Mesothelial cell of epicardium (in vitro differentiated cells): ENCODE results near the gene INO80D. TPM values are rescaled to one million over a fixed set of nuclear protein-coding genes. Genes with fewer than 3 reads are reported as not detected.

Experiments
- DNase-seq, 2 experiments: peaks; one replicate each; pipeline ENCODE4 v3.0.0; 2021; ENCODE audit warnings: low spot score in 2 of 2; ENCODE audit not compliant: unreplicated experiment in 2 of 2
- H3K27ac Mint-ChIP-seq: 2 replicates; pipeline ENCODE4 v1.8.0; 2021; ENCODE audit warnings: mixed read lengths
- H3K27me3 Mint-ChIP-seq: 2 replicates; pipeline ENCODE4 v1.8.0; 2021; ENCODE audit warnings: low read depth, mixed read lengths
- H3K36me3 Mint-ChIP-seq: 2 replicates; pipeline ENCODE4 v1.8.0; 2021; ENCODE audit warnings: mixed read lengths
- H3K4me1 Mint-ChIP-seq: 2 replicates; pipeline ENCODE4 v1.8.0; 2021; ENCODE audit warnings: mixed read lengths
- H3K4me3 Mint-ChIP-seq: 2 replicates; pipeline ENCODE4 v1.8.0; 2021; ENCODE audit warnings: mild to moderate bottlenecking, moderate library complexity, mixed read lengths
- H3K9me3 Mint-ChIP-seq: 2 replicates; pipeline ENCODE4 v1.8.0; 2021; ENCODE audit warnings: mixed read lengths
- total RNA-seq: library from RNA; stranded (reverse); gene quantifications from 3 replicates; pipeline ENCODE4 v1.2.1, GENCODE V29; 2021
- TF ChIP-seq, protein P1 (sequence below): fragments of 200-600 bp; sonication (generic); IDR thresholded peaks from one replicate; pipeline ENCODE4 v1.5.0; 2021; ENCODE audit warnings: antibody characterized with exemption; ENCODE audit not compliant: unreplicated experiment

INO80D gene
- total RNA-seq, 1 donor from 2014 or later = 21.7 TPM

DNA sequence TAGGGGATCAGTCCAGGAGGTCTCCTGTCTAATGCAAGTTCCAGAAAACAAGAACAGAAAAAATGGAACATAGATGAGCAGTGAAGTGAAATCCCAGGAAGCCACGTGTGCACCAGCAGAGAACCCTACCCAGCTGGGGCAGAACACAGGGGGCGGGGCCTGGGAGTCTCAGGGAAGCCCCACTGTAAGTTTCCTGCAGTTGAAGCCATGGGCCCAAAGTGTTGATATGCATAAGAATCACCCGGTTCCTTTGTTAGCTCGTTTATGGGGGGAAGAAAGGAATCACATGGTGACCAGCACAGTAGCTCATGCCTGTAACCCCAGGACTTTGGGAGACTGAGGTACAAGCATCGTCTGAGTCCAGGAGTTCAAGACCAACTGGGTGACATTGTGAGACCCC lies 131.3 kb downstream of the INO80D start:
- TF ChIP-seq, protein P1, sequence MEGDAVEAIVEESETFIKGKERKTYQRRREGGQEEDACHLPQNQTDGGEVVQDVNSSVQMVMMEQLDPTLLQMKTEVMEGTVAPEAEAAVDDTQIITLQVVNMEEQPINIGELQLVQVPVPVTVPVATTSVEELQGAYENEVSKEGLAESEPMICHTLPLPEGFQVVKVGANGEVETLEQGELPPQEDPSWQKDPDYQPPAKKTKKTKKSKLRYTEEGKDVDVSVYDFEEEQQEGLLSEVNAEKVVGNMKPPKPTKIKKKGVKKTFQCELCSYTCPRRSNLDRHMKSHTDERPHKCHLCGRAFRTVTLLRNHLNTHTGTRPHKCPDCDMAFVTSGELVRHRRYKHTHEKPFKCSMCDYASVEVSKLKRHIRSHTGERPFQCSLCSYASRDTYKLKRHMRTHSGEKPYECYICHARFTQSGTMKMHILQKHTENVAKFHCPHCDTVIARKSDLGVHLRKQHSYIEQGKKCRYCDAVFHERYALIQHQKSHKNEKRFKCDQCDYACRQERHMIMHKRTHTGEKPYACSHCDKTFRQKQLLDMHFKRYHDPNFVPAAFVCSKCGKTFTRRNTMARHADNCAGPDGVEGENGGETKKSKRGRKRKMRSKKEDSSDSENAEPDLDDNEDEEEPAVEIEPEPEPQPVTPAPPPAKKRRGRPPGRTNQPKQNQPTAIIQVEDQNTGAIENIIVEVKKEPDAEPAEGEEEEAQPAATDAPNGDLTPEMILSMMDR = no peak
- H3K36me3 Mint-ChIP-seq = no peaks in the 10 kb centered on the region
- no peaks in the 10 kb centered on the region for H3K4me1 Mint-ChIP-seq

GRCh38 chr2:205952282-205952681 lies 133.7 kb downstream of the INO80D start:
- no peak overlapping the region for H3K27ac Mint-ChIP-seq
- no peak overlapping the region for H3K4me3 Mint-ChIP-seq
- H3K4me1 Mint-ChIP-seq = peaks cover 8% of the 10 kb centered on the region
- no peak for DNase-seq
- TF ChIP-seq, protein P1 = no peak
- H3K36me3 Mint-ChIP-seq = no peaks in the 10 kb centered on the region
- H3K9me3 Mint-ChIP-seq = peaks cover 22% of the 10 kb centered on the region
- peaks cover 2% of the 10 kb centered on the region for H3K27me3 Mint-ChIP-seq

More for the DNA sequence above, 131.3 kb downstream of the INO80D start:
- no peak overlapping the region for H3K4me3 Mint-ChIP-seq
- no peak overlapping the region for H3K27ac Mint-ChIP-seq
- DNase-seq = no peak
- peaks cover 2% of the 10 kb centered on the region for H3K27me3 Mint-ChIP-seq
- H3K9me3 Mint-ChIP-seq = peaks cover 22% of the 10 kb centered on the region

DNA sequence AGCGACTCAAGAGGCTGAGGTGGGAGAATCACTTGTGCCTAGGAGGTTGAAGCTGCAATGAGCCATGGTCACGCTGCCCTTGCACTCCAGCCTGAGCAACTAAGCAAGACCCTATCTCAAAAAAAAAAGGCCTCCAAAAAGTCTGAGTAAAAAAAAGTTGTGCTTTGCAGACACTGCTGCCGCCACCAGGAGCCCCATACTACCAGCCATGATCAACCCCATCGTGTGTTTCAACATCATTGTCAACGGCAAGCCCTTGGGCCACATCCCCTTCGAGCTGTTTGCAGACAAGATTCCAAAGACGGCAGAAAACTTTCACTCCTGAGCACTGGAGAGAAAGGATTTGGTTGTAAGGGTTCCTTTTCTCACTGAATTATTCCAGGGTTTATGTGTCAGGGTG lies 137.1 kb downstream of the INO80D start:
- DNase-seq = no peak
- H3K27me3 Mint-ChIP-seq = peaks cover 6% of the 10 kb centered on the region
- peaks cover 22% of the 10 kb centered on the region for H3K9me3 Mint-ChIP-seq
- H3K4me3 Mint-ChIP-seq = no peak overlapping the region
- H3K27ac Mint-ChIP-seq = no peak overlapping the region
- H3K4me1 Mint-ChIP-seq = peaks cover 8% of the 10 kb centered on the region
- TF ChIP-seq, protein P1 = no peak
- H3K36me3 Mint-ChIP-seq = no peaks in the 10 kb centered on the region

DNA sequence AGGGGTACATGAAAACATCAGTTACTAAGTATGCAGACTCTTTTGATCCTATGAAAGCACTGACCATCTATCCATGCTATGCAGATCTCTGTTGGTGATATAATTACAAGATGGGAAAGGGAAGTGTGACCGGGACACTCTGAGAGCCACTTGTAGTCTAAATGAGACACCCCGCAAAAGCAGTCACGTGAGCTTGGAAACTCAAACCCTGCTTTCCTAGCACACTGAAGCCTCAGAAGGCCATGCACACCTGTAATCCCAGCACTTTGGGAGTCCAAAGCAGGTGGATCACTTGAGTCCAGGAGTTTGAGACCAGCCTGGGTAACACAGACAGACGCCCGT lies 137.5 kb downstream of the INO80D start:
- Mint-ChIP-seq H3K9me3 (peaks cover 22% of the 10 kb centered on the region), H3K27me3 (peaks cover 6% of the 10 kb centered on the region)

DNA sequence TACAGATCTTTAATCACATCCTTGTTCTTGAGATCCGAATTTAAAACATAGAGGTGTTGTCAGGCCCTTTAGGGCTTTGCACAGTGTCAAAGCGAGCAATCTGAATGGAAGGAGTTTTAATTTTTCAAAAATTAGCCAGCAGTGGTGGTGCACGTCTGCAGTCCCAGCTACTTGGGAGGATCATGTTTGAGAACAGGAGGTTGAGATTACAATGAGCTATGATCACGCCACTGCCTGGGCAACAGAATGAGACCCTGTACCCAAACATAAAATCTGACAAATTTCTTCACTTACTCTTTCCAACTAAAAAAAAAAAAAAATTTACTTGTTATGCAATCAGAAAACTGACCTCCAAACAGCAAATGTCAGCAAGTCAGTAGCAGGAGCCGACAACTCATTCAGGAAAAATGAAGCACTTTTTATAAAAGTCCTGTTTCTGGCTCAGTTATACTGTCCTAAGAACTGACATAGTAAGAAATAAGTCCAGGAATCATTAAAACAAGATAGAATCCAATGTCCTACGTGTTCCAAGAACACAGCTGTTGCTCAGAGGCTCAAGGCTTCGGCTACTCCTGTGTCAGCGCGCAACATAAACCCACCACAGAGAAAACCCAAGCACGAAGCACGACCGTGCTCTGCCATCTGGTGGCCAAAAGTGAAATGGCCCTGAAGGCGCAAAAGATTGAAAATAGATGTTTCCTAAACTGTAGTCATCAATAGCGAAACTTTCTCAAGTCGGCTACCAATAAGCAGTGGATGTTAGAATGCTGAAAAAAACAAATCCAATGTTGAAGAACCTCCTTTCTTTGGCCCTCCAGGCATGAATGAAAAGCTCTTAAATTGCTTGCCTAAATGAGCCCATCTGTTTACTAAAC lies 138.1 kb downstream of the INO80D start:
- H3K36me3 Mint-ChIP-seq = no peaks in the 10 kb centered on the region
- H3K4me3 Mint-ChIP-seq = no peak overlapping the region
- TF ChIP-seq, protein P1 = peak; percentile 92
- peak; percentile 31 to 80 for DNase-seq
- H3K27ac Mint-ChIP-seq = peak overlapping the region; percentile 9
- peaks cover 8% of the 10 kb centered on the region for H3K4me1 Mint-ChIP-seq
- peaks cover 6% of the 10 kb centered on the region for H3K27me3 Mint-ChIP-seq
- H3K9me3 Mint-ChIP-seq = peaks cover 20% of the 10 kb centered on the region

More for the DNA sequence above, 137.5 kb downstream of the INO80D start:
- no peak overlapping the region for H3K4me3 Mint-ChIP-seq
- TF ChIP-seq, protein P1 = no peak
- no peak overlapping the region for H3K27ac Mint-ChIP-seq
- H3K36me3 Mint-ChIP-seq = no peaks in the 10 kb centered on the region
- peaks cover 8% of the 10 kb centered on the region for H3K4me1 Mint-ChIP-seq
- no peak for DNase-seq
